Loucy (cell line): Measurements from ENCODE around the gene SPRY4.

ENCODE experiments used
- H2AFZ ChIP-seq: fragments of 200-600 bp; sonication (generic); 2 replicates; pipeline ENCODE4 v1.6.0; 2016; ENCODE audit warnings: antibody characterized with exemption, mild to moderate bottlenecking, low read length, moderate library complexity
- H3F3A ChIP-seq: fragments of 200-600 bp; 2 replicates; pipeline ENCODE4 v1.6.0; 2016; ENCODE audit warnings: antibody characterized with exemption, low read depth, mild to moderate bottlenecking
- H3K27me3 ChIP-seq: fragments of 200-600 bp; sonication (generic); 2 replicates; pipeline ENCODE4 v1.6.1; 2014; ENCODE audit warnings: low read length, mild to moderate bottlenecking; ENCODE audit not compliant: insufficient read depth, poor library complexity, severe bottlenecking
- H3K36me3 ChIP-seq: fragments of 200-600 bp; sonication (generic); 2 replicates; pipeline ENCODE4 v1.6.1; 2016; ENCODE audit warnings: low read length; ENCODE audit not compliant: insufficient read depth
- H3K4me1 ChIP-seq: fragments of 200-600 bp; sonication (generic); 2 replicates; pipeline ENCODE4 v1.5.1; 2014; ENCODE audit warnings: low read length, mild to moderate bottlenecking; ENCODE audit not compliant: insufficient read depth, poor library complexity, severe bottlenecking
- H3K4me2 ChIP-seq: fragments of 200-600 bp; sonication (generic); 2 replicates; pipeline ENCODE4 v1.6.0; 2014; ENCODE audit warnings: antibody characterized with exemption, low read length, low read depth, mild to moderate bottlenecking; ENCODE audit not compliant: poor library complexity, severe bottlenecking
- H3K4me3 ChIP-seq: fragments of 200-600 bp; sonication (generic); 2 replicates; pipeline ENCODE4 v1.5.1; 2014; ENCODE audit warnings: low read length, mild to moderate bottlenecking, mixed read lengths; ENCODE audit not compliant: poor library complexity, severe bottlenecking
- H3K79me2 ChIP-seq: fragments of 200-600 bp; sonication (generic); 2 replicates; pipeline ENCODE4 v1.6.1; 2014; ENCODE audit warnings: low read length; ENCODE audit not compliant: insufficient read depth
- H3K9ac ChIP-seq: fragments of 200-600 bp; sonication (generic); 2 replicates; pipeline ENCODE4 v1.6.0; 2014; ENCODE audit warnings: mild to moderate bottlenecking, low read depth, low read length, moderate library complexity; ENCODE audit not compliant: poor library complexity, severe bottlenecking
- H3K9me2 ChIP-seq: fragments of 200-600 bp; sonication (generic); replicated peaks from 2 replicates; pipeline ENCODE4 v1.6.1; 2016; ENCODE audit warnings: low read depth, low read length, mixed read lengths
- H3K9me3 ChIP-seq: fragments of 200-600 bp; sonication (generic); 2 replicates; pipeline ENCODE4 v1.6.1; 2014; ENCODE audit warnings: mild to moderate bottlenecking, antibody characterized with exemption, low read length, low read depth; ENCODE audit not compliant: insufficient read depth
- H4K20me1 ChIP-seq: fragments of 200-600 bp; sonication (generic); 2 replicates; pipeline ENCODE4 v1.6.0; 2014; ENCODE audit warnings: antibody characterized with exemption, low read length, mild to moderate bottlenecking; ENCODE audit not compliant: insufficient read depth, poor library complexity, severe bottlenecking
- EZH2phosphoT487 ChIP-seq: fragments of 200-600 bp; IDR thresholded peaks from 2 replicates; pipeline ENCODE4 v1.6.1; 2018; ENCODE audit warnings: antibody characterized with exemption, mild to moderate bottlenecking, moderate library complexity, borderline replicate concordance
- TF ChIP-seq, protein P1 (sequence below): fragments of 200-600 bp; sonication (generic); conservative IDR thresholded peaks from 2 replicates; pipeline ENCODE4 v1.5.1; 2014; ENCODE audit warnings: mild to moderate bottlenecking, antibody characterized with exemption, low read length

The SPRY4 gene

DNA sequence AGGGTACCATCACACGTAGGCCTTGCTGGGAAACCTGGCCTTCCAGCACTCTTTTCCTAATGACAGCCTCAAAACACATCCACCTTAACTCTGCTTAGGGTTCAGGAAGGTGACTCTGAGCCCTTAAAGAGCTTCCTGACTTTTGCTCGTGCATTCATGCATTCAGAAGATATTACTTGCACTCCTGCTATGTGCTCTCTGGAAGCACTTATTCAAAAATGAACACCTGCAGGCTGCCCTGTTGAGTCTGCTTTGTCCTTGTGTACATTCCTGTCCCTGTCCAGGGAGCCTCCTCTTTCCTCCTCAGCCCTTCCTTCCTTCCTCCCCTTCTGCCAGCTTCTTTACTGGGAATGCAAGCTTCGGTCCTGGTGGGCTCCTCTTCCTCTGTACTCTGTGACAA lies 61.5 kb downstream of the SPRY4 start:
- Histone ChIP-seq H3K9me2 (no peaks in the 10 kb centered on the region), H3K36me3 (no peaks in the 10 kb centered on the region), H3K9ac (no peak overlapping the region), H3F3A (no peaks in the 10 kb centered on the region), H3K27me3 (no peaks in the 10 kb centered on the region), H3K4me2 (no peak overlapping the region), H3K9me3 (no peaks in the 10 kb centered on the region), H3K4me3 (no peak overlapping the region), H4K20me1 (no peaks in the 10 kb centered on the region), H3K4me1 (no peaks in the 10 kb centered on the region), H2AFZ (no peak overlapping the region), H3K79me2 (no peaks in the 10 kb centered on the region)
- TF ChIP-seq, protein P1, sequence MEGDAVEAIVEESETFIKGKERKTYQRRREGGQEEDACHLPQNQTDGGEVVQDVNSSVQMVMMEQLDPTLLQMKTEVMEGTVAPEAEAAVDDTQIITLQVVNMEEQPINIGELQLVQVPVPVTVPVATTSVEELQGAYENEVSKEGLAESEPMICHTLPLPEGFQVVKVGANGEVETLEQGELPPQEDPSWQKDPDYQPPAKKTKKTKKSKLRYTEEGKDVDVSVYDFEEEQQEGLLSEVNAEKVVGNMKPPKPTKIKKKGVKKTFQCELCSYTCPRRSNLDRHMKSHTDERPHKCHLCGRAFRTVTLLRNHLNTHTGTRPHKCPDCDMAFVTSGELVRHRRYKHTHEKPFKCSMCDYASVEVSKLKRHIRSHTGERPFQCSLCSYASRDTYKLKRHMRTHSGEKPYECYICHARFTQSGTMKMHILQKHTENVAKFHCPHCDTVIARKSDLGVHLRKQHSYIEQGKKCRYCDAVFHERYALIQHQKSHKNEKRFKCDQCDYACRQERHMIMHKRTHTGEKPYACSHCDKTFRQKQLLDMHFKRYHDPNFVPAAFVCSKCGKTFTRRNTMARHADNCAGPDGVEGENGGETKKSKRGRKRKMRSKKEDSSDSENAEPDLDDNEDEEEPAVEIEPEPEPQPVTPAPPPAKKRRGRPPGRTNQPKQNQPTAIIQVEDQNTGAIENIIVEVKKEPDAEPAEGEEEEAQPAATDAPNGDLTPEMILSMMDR, result no peak
- TF ChIP-seq EZH2phosphoT487, result no peak

DNA sequence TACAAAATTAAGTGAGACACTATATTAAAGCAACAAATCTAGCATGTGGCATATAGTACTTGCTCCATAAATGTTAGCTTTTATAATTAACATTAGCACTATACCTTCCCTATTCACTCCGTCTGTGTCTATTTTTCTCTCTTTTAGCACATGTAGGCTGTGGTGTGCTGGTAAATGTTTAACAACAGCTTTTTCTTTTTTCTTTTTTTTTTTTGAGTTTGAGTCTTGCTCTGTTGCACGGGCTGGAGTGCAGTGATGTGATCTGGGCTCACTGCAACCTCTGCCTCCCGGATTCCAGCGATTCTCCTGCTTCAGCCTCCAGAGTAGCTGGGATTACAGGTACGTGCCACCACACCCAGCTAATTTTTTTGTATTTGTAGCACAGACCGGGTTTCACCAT lies 62.1 kb downstream of the SPRY4 start:
- H3K27me3 ChIP-seq, result no peaks in the 10 kb centered on the region
- H3K9me3 ChIP-seq, result no peaks in the 10 kb centered on the region
- no peaks in the 10 kb centered on the region for H3K9me2 ChIP-seq
- no peaks in the 10 kb centered on the region for H3K4me1 ChIP-seq
- no peak overlapping the region for H3K4me2 ChIP-seq
- TF ChIP-seq EZH2phosphoT487, result no peak
- TF ChIP-seq, protein P1, result no peak
- H2AFZ ChIP-seq, result no peak overlapping the region
- H3K36me3 ChIP-seq, result no peaks in the 10 kb centered on the region
- no peak overlapping the region for H3K4me3 ChIP-seq
- no peaks in the 10 kb centered on the region for H3F3A ChIP-seq
- no peaks in the 10 kb centered on the region for H4K20me1 ChIP-seq
- H3K79me2 ChIP-seq, result no peaks in the 10 kb centered on the region
- H3K9ac ChIP-seq, result no peak overlapping the region
